Thyroid gland (tissue), 4 donors: ENCODE data around the gene PTCRA. TPM values are rescaled to one million over a fixed set of nuclear protein-coding genes. Genes with fewer than 3 reads are reported as not detected.
"Not testable (repeated sequence)": the region's sequence is repeated elsewhere in the genome, so short reads cannot be mapped to it uniquely, and the experiment has no call there.

Experiments
- DNase-seq, 2 donors: peaks; one replicate each; pipeline ENCODE4 v3.0.0-alpha.2; 2019
- H3K27ac ChIP-seq, 3 donors: fragments of 200-600 bp; sonication (generic); 1 replicate in 2 of 3; 2 replicates in 1 of 3; pipeline ENCODE4 v1.5.1; 2016 to 2019; ENCODE audit warnings: mild to moderate bottlenecking in 1 of 3, moderate library complexity in 1 of 3
- H3K27me3 ChIP-seq: fragments of 200-600 bp; sonication (generic); one replicate; pipeline ENCODE4 v1.5.1; 2019
- H3K36me3 ChIP-seq, 2 donors: fragments of 200-600 bp; sonication (generic); one replicate each; pipeline ENCODE4 v1.5.1; 2016 to 2019
- H3K4me1 ChIP-seq, 2 donors: fragments of 200-600 bp; sonication (generic); one replicate each; pipeline ENCODE4 v1.5.1; 2017 to 2019
- H3K4me3 ChIP-seq, 3 donors: fragments of 200-600 bp; sonication (generic); replicated peaks in 1 of 3; 1 replicate in 2 of 3; 2 replicates in 1 of 3; pipeline ENCODE4 v1.5.1; 2016; ENCODE audit warnings: mild to moderate bottlenecking in 1 of 3
- H3K9me3 ChIP-seq: fragments of 200-600 bp; sonication (generic); one replicate; pipeline ENCODE4 v1.5.1; 2017
- CTCF ChIP-seq, 6 experiments: fragments of 200-600 bp in 3 of 6; fragments of 450-650 bp in 3 of 6; sonication (generic) in 3 of 6; IDR thresholded peaks; one replicate each; pipeline ENCODE4 v1.5.1; 2016 to 2019; ENCODE audit warnings: antibody characterized with exemption in 6 of 6, mild to moderate bottlenecking in 2 of 6, inconsistent platforms in 1 of 6, moderate library complexity in 1 of 6
- POLR2A ChIP-seq, 2 donors: fragments of 450-650 bp; IDR thresholded peaks; one replicate each; pipeline ENCODE4 v1.6.1; 2017; ENCODE audit warnings: antibody characterized with exemption in 2 of 2, mild to moderate bottlenecking in 2 of 2, moderate library complexity in 1 of 2
- WGBS, 2 donors: methylation state at CpG; one replicate each; pipeline ENCODE4 v1.1.5; 2017; 5-methylcytosine and 5-hydroxymethylcytosine counted together
- intact Hi-C: fragments of 100-400 bp; cut with DNase I; formaldehyde crosslinking; loops from one replicate; pipeline ENCODE4 v1.15.1; 2023
- total RNA-seq, 4 donors: library from RNA; depleted of rRNA; stranded (reverse); fragments of >200 nt; gene quantifications; one replicate each; pipeline ENCODE4 v1.2.3, GENCODE V29; 2016

Gene PTCRA
- total RNA-seq, 4 donors from 2014 or later = not detected

DNA sequence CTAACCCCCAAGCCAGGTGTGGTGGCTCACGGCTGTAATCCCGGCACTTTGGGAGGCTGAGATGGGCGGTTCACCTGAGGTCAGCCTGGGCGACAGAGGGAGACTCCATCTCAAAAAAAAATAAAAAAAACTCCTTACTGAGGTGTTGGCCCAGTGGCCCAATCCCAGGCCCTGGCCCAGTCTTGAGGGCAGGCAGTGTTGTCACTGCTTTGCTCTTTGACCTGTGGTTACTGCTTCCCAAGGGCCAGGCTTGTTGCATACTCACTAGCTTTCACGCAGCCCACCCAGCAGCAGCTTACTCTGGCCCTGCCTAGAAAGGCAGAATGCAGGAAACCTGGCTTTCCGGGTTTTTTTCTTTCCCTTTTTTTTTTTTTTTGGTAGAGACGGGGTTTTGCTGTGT is 26.6 kb downstream of the PTCRA start:
- 89 to 91% methylated on average over 7 of the region's 7 CpGs for WGBS, 2 donors
- intact Hi-C loops = no loop called here
- no peaks in the 10 kb centered on the region for H3K27me3 ChIP-seq
- TF ChIP-seq POLR2A (IDR thresholded peaks at IDR 0.05) (no peak), CTCF (IDR thresholded peaks at IDR 0.05) (no peak)
- no peaks in the 10 kb centered on the region for H3K9me3 ChIP-seq
- peaks cover 18 to 19% of the 10 kb centered on the region in 2 donors for H3K36me3 ChIP-seq
- DNase-seq = no peak
- no peak overlapping the region for H3K4me3 ChIP-seq
- no peak overlapping the region for H3K27ac ChIP-seq
- H3K4me1 ChIP-seq = no peaks in the 10 kb centered on the region

- intact Hi-C loops = no loop called here
- TF ChIP-seq POLR2A (IDR thresholded peaks at IDR 0.05) = no peak
- no peak for TF ChIP-seq CTCF (IDR thresholded peaks at IDR 0.05)
- no peaks in the 10 kb centered on the region for H3K27me3 ChIP-seq
- H3K36me3 ChIP-seq = no peaks in the 10 kb centered on the region
- no peaks in the 10 kb centered on the region for H3K9me3 ChIP-seq
- peak in 1 of 2 donors; percentile 34 for DNase-seq
- H3K4me1 ChIP-seq = peaks cover 0 to 5% of the 10 kb centered on the region in 2 donors
- H3K27ac ChIP-seq = peak overlapping the region in 1 of 3 donors; percentile 86
- no peak overlapping the region for H3K4me3 ChIP-seq
These were observed 32.1 kb downstream of the PTCRA start for GRCh38 chr6:42947950-42948349.

- no peak overlapping the region for H3K4me3 ChIP-seq
- intact Hi-C loops = no loop called here
- TF ChIP-seq POLR2A (IDR thresholded peaks at IDR 0.05) = no peak
- no peak for TF ChIP-seq CTCF (IDR thresholded peaks at IDR 0.05)
These were observed 36.5 kb downstream of the PTCRA start for GRCh38 chr6:42952389-42952788.

DNA sequence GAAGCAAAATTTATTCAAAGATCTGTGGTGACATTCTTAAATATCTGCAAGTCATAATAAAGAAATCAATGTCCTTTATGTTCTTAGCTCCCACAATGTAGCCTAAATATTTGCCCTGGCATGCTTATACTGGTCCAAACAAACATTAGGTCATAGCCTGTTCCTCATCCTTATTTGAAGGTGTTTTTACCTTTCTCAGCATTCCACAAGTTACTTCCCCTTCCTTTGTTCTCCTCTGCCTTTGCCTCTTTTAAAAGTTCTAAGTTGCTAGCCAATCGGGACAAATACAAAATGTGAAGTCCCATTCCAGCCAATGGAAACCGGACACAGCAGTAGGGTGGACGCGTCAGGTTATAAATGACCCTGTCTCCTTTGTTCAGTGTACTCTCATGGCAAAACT is 38.6 kb downstream of the PTCRA start:
- WGBS, 2 donors = 89 to 96% methylated on average over 4 of the region's 4 CpGs
- H3K4me3 ChIP-seq, DNase-seq, H3K27me3 ChIP-seq, intact Hi-C loops, H3K9me3 ChIP-seq, H3K27ac ChIP-seq, H3K36me3 ChIP-seq, H3K4me1 ChIP-seq: not testable (repeated sequence)

More at GRCh38 chr6:42952389-42952788, 36.5 kb downstream of the PTCRA start:
- Histone ChIP-seq H3K27ac (no peak overlapping the region), H3K9me3 (no peaks in the 10 kb centered on the region), H3K36me3 (no peaks in the 10 kb centered on the region), H3K4me1 (peaks cover 0 to 5% of the 10 kb centered on the region in 2 donors), H3K27me3 (no peaks in the 10 kb centered on the region)
- no peak for DNase-seq
- WGBS, 2 donors = 94% methylated on average over 4 of the region's 4 CpGs

DNA sequence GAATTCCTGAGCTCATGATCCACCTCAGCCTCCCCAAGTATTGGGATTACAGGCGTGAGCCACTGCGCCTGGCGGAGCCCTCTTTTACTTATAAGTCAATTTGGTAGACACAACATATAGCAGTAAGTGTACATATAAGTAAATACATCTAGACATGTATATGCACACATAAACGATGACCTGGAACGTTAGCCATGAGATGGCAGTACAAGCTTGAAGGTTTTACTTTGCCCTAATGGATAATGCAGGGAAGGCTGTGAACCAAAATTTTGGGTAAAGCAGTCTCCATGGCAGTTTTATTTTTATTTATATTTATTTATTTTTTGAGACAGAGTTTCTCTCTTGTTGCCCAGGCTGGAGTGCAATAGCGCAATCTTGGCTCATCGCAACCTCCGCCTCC is 42.3 kb downstream of the PTCRA start:
- no peak overlapping the region for H3K4me3 ChIP-seq
- H3K27ac ChIP-seq = no peak overlapping the region
- DNase-seq = no peak
- no peak for TF ChIP-seq CTCF (IDR thresholded peaks at IDR 0.05)
- no peak for TF ChIP-seq POLR2A (IDR thresholded peaks at IDR 0.05)
- H3K9me3 ChIP-seq = no peaks in the 10 kb centered on the region
- 93% methylated on average over 7 to 8 of the region's 8 CpGs for WGBS, 2 donors
- intact Hi-C loops = no loop called here
- no peaks in the 10 kb centered on the region for H3K36me3 ChIP-seq
- no peaks in the 10 kb centered on the region for H3K27me3 ChIP-seq
- peaks cover 5 to 16% of the 10 kb centered on the region in 2 donors for H3K4me1 ChIP-seq

DNA sequence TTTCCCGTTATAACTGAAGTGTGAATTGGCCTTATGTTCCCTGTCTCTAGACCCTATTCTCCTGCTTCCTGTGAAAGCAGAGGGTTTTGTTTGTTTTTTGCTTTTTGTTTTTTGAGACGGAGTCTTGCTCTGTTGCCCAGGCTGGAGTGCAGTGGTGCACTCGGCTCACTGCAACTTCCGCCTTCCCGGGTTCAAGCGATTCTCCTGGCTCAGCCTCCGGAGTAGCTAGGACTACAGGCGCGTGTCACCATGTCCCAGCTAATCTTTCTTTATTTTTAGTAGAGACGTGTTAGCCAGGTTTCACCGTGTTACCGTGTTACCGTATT is 44.0 kb downstream of the PTCRA start:
- H3K27ac ChIP-seq = no peak overlapping the region
- DNase-seq = no peak
- 14 to 15% methylated on average over 13 of the region's 13 CpGs for WGBS, 2 donors
- peaks cover 5 to 16% of the 10 kb centered on the region in 2 donors for H3K4me1 ChIP-seq
- no peaks in the 10 kb centered on the region for H3K27me3 ChIP-seq
- TF ChIP-seq CTCF (IDR thresholded peaks at IDR 0.05) = no peak
- TF ChIP-seq POLR2A (IDR thresholded peaks at IDR 0.05) = no peak
- no peaks in the 10 kb centered on the region for H3K9me3 ChIP-seq
- peak overlapping the region; percentile 0 to 53 (median 37) for H3K4me3 ChIP-seq
- intact Hi-C loops = no loop called here
- H3K36me3 ChIP-seq = no peaks in the 10 kb centered on the region
